Osteoblast (primary cell): ENCODE data around the gene DNAJC5. TPM values are rescaled to one million over a fixed set of nuclear protein-coding genes. Genes with fewer than 3 reads are reported as not detected.

Source experiments
- DNase-seq: peaks from one replicate; pipeline ENCODE4 v3.0.0; 2011; ENCODE audit warnings: low spot score, mixed read lengths; ENCODE audit not compliant: insufficient read length; ENCODE audit errors: missing footprints
- H2AFZ ChIP-seq: 2 replicates; pipeline ENCODE4 v1.6.0; 2011; ENCODE audit warnings: mild to moderate bottlenecking, low read length
- H3K27ac ChIP-seq: 2 replicates; pipeline ENCODE4 v1.5.1; 2011; ENCODE audit warnings: mild to moderate bottlenecking, low read depth, low read length, moderate library complexity
- H3K27me3 ChIP-seq: 2 replicates; pipeline ENCODE4 v1.6.0; 2012; ENCODE audit warnings: mild to moderate bottlenecking, control low read depth, inconsistent platforms, low read length, moderate library complexity; ENCODE audit not compliant: insufficient read depth
- H3K36me3 ChIP-seq: 2 replicates; pipeline ENCODE4 v1.5.1; 2011; ENCODE audit warnings: mild to moderate bottlenecking, low read length, control low read depth, moderate library complexity; ENCODE audit not compliant: insufficient read depth
- H3K4me1 ChIP-seq: 2 replicates; pipeline ENCODE4 v1.5.1; 2011; ENCODE audit warnings: mild to moderate bottlenecking, low read length, control low read depth, moderate library complexity; ENCODE audit not compliant: insufficient read depth
- H3K4me2 ChIP-seq: 2 replicates; pipeline ENCODE4 v1.6.0; 2011; ENCODE audit warnings: mild to moderate bottlenecking, low read length; ENCODE audit not compliant: insufficient read depth
- H3K4me3 ChIP-seq: fragments of 200-600 bp; sonication (generic); 3 replicates; pipeline ENCODE4 v1.5.1; 2012; ENCODE audit warnings: mild to moderate bottlenecking, low read length, inconsistent platforms; ENCODE audit not compliant: insufficient read depth
- H3K79me2 ChIP-seq: 2 replicates; pipeline ENCODE4 v1.6.0; 2012; ENCODE audit warnings: mild to moderate bottlenecking, low read length, control low read depth, inconsistent platforms; ENCODE audit not compliant: insufficient read depth
- H3K9me3 ChIP-seq: 2 replicates; pipeline ENCODE4 v1.5.1; 2011; ENCODE audit warnings: low read depth, low read length, control low read depth
- H4K20me1 ChIP-seq: 2 replicates; pipeline ENCODE4 v1.6.0; 2012; ENCODE audit warnings: mild to moderate bottlenecking, low read length, control low read depth; ENCODE audit not compliant: insufficient read depth
- CTCF ChIP-seq: IDR thresholded peaks from 2 replicates; pipeline ENCODE4 v1.5.1; 2011; ENCODE audit warnings: mild to moderate bottlenecking, low read depth, low read length, moderate library complexity; ENCODE audit errors: extremely low read depth
- total RNA-seq: library from RNA; depleted of rRNA; stranded (reverse); fragments of >200 nt; gene quantifications from 2 replicates; pipeline ENCODE4 v1.2.3, GENCODE V29; 2012

Gene DNAJC5
- total RNA-seq, 1 donor = 53.9 TPM

- Histone ChIP-seq H3K4me3 (no peak overlapping the region), H3K79me2 (peaks cover 79% of the 10 kb centered on the region), H2AFZ (no peak overlapping the region), H3K27me3 (no peaks in the 10 kb centered on the region), H3K27ac (no peak overlapping the region), H3K9me3 (no peaks in the 10 kb centered on the region), H3K36me3 (no peaks in the 10 kb centered on the region), H4K20me1 (peaks cover 62% of the 10 kb centered on the region), H3K4me2 (no peak overlapping the region), H3K4me1 (peaks cover 22% of the 10 kb centered on the region)
- DNase-seq = no peak
- TF ChIP-seq CTCF = no peak
Measured at GRCh38 chr20:63952769-63953168, 57.8 kb downstream of the DNAJC5 start.

GRCh38 chr20:63953764-63954429 is 59.0 kb downstream of the DNAJC5 start:
- peaks cover 56% of the 10 kb centered on the region for H4K20me1 ChIP-seq
- peaks cover 18% of the 10 kb centered on the region for H3K4me1 ChIP-seq
- no peak for TF ChIP-seq CTCF
- peaks cover 4% of the 10 kb centered on the region for H3K36me3 ChIP-seq
- no peak overlapping the region for H3K4me3 ChIP-seq
- H3K4me2 ChIP-seq = no peak overlapping the region
- DNase-seq = no peak
- H3K27me3 ChIP-seq = no peaks in the 10 kb centered on the region
- no peak overlapping the region for H2AFZ ChIP-seq
- no peaks in the 10 kb centered on the region for H3K9me3 ChIP-seq
- peaks cover 68% of the 10 kb centered on the region for H3K79me2 ChIP-seq
- H3K27ac ChIP-seq = no peak overlapping the region

- Histone ChIP-seq H3K9me3 (no peaks in the 10 kb centered on the region), H3K79me2 (peaks cover 54% of the 10 kb centered on the region), H3K4me2 (peak overlapping the region; percentile 94), H3K27me3 (no peaks in the 10 kb centered on the region), H3K27ac (peak overlapping the region; percentile 71), H3K4me3 (peak overlapping the region; percentile 96), H3K4me1 (peaks cover 13% of the 10 kb centered on the region), H2AFZ (no peak overlapping the region), H4K20me1 (peaks cover 42% of the 10 kb centered on the region), H3K36me3 (peaks cover 13% of the 10 kb centered on the region)
- peak; percentile 98 for DNase-seq
- TF ChIP-seq CTCF = peak; percentile 23
Measured at GRCh38 chr20:63955281-63955826, 60.4 kb downstream of the DNAJC5 start.

- Histone ChIP-seq H3K4me1 (peaks cover 13% of the 10 kb centered on the region), H3K36me3 (peaks cover 13% of the 10 kb centered on the region), H3K4me3 (peak within 1 kb of the TSS; percentile 96), H3K79me2 (peaks cover 47% of the 10 kb centered on the region), H3K27ac (peak within 1 kb of the TSS; percentile 71), H3K9me3 (no peaks in the 10 kb centered on the region), H4K20me1 (peaks cover 35% of the 10 kb centered on the region), H3K4me2 (peak within 1 kb of the TSS; percentile 94), H2AFZ (peak within 1 kb of the TSS; percentile 77), H3K27me3 (no peaks in the 10 kb centered on the region)
- no peak for TF ChIP-seq CTCF
- DNase-seq = peak; percentile 100
Measured at GRCh38 chr20:63955827-63956663, 61.1 kb downstream of the DNAJC5 start, which contains the start of gene UCKL1. TSS of gene UCKL1 (minus strand) at chr20:63956416. CDS start at chr20:63956372, 44 bp downstream.
